Common myeloid progenitor, CD34-positive (primary cell): ENCODE data around the gene RPEL1.

ENCODE experiments used
- CTCF ChIA-PET: fragments of 350-600 bp; sonication (Branson Sonifier 250); formaldehyde crosslinking; loops from one replicate; lab custom pipeline; 2021; ENCODE audit warnings: antibody characterized with exemption; lab: Charles Lee
- POLR2A ChIA-PET: fragments of 350-600 bp; sonication (Branson Sonifier 250); formaldehyde crosslinking; loops from one replicate; lab custom pipeline; 2021; ENCODE audit warnings: antibody characterized with exemption; lab: Charles Lee
- DNase-seq, 3 donors: peaks; one replicate each; pipeline versions ENCODE4 v3.0.0 to v3.0.0-alpha.2; 2013
- H3K27ac ChIP-seq, 2 experiments: 1 replicate in 1 of 2; 2 replicates in 1 of 2; pipeline ENCODE4 v1.7.0; 2013; ENCODE audit warnings: inconsistent platforms in 2 of 2, low read length in 2 of 2, mild to moderate bottlenecking in 2 of 2, low read depth in 1 of 2, moderate library complexity in 1 of 2; ENCODE audit not compliant: severe bottlenecking in 2 of 2, insufficient read depth in 1 of 2, poor library complexity in 1 of 2
- H3K27me3 ChIP-seq, 5 experiments: replicated peaks in 2 of 5; 1 replicate in 3 of 5; 2 replicates in 2 of 5; pipeline versions ENCODE4 v1.6.1 to v1.7.0; 2013; ENCODE audit warnings: low read length in 4 of 5, mild to moderate bottlenecking in 2 of 5, moderate library complexity in 2 of 5, inconsistent platforms in 1 of 5; ENCODE audit not compliant: insufficient read depth in 5 of 5, control insufficient read depth in 4 of 5
- H3K36me3 ChIP-seq, 4 experiments: 1 replicate in 2 of 4; 2 replicates in 2 of 4; pipeline versions ENCODE4 v1.6.1 to v1.7.0; 2013; ENCODE audit warnings: low read length in 3 of 4, control low read depth in 1 of 4, mild to moderate bottlenecking in 1 of 4; ENCODE audit not compliant: control insufficient read depth in 4 of 4, insufficient read depth in 4 of 4
- H3K4me1 ChIP-seq, 4 experiments: 1 replicate in 3 of 4; 2 replicates in 1 of 4; pipeline versions ENCODE4 v1.6.1 to v1.7.1; 2013; ENCODE audit warnings: low read length in 3 of 4, mild to moderate bottlenecking in 3 of 4, control low read depth in 1 of 4, inconsistent platforms in 1 of 4, moderate library complexity in 1 of 4; ENCODE audit not compliant: control insufficient read depth in 4 of 4, insufficient read depth in 4 of 4; ENCODE audit errors: control extremely low read depth in 1 of 4
- H3K4me3 ChIP-seq, 7 experiments: 1 replicate in 4 of 7; 2 replicates in 3 of 7; pipeline versions ENCODE4 v1.5.1 to v1.7.0; 2013; ENCODE audit warnings: mild to moderate bottlenecking in 7 of 7, low read length in 6 of 7, moderate library complexity in 6 of 7, inconsistent platforms in 2 of 7, low read depth in 2 of 7, control low read depth in 1 of 7; ENCODE audit not compliant: insufficient read depth in 4 of 7, control insufficient read depth in 1 of 7; ENCODE audit errors: extremely low read depth in 1 of 7
- H3K9me3 ChIP-seq, 5 experiments: 1 replicate in 4 of 5; 2 replicates in 1 of 5; pipeline versions ENCODE4 v1.6.1 to v1.7.1; 2013; ENCODE audit warnings: low read length in 4 of 5, mild to moderate bottlenecking in 2 of 5, inconsistent platforms in 1 of 5, low read depth in 1 of 5, moderate library complexity in 1 of 5; ENCODE audit not compliant: control insufficient read depth in 4 of 5, insufficient read depth in 2 of 5; ENCODE audit errors: control extremely low read depth in 1 of 5
- WGBS: methylation state at CpG from one replicate; pipeline ENCODE4 v1.1.5; 2013; ENCODE audit not compliant: insufficient coverage; 5-methylcytosine and 5-hydroxymethylcytosine counted together

RPEL1 gene

DNA sequence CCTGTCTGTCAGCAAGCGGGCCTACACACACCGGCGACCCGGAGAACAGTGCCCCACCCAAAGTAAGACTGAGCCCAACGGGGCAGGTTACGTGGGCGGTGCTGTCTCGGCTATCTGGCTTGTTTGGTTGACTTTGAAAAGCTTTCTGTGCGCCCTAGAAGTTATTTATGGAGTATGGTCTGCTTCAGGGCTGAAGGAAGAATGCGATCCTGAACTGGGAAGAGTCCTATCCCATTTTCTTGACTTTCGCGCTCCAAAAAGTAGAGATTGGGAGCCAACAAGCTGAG, 32.8 kb downstream of the RPEL1 start:
- Histone ChIP-seq H3K36me3 (no peaks in the 10 kb centered on the region), H3K27ac (no peak overlapping the region), H3K4me3 (no peak overlapping the region), H3K9me3 (peaks cover 0 to 5% (median 0%) of the 10 kb centered on the region in 5 experiments), H3K27me3 (peaks cover 2 to 78% (median 41%) of the 10 kb centered on the region in 5 experiments), H3K4me1 (peaks cover 0 to 23% (median 20%) of the 10 kb centered on the region in 4 experiments)
- no peak for DNase-seq
- ChIA-PET CTCF (interaction anchor here (0.5 to 1.9 kb wide), 3 partner anchors 12 to 54 kb away, joined by 3 to 7 read pairs (median 5); no protein-coding TSS in a partner anchor), POLR2A (no interaction called here)
- 6% methylated on average over 4 of the region's 12 CpGs for WGBS

DNA sequence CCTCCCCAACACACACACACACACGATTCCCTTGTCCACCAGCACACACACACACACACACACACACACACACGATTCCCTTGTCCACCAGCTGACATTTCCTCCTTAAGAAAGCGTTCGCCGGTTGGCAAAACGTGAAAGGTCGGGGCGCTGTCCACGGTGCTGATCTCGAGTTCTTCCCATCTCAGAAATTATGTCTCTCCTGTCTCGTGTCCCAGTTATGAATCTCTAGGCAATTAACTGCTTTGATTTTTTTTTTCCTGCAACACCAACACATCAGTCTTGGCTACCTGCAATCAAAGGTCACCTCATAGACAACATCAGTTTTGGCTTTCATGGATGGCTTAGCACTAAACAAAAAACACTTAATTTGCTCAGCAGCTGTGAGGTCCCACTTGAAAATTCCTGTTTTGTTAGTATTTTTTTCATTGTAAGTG, 33.2 kb downstream of the RPEL1 start:
- WGBS = 6% methylated on average over 10 of the region's 11 CpGs
- ChIA-PET CTCF (interaction anchor here (0.5 to 1.9 kb wide), 3 partner anchors 12 to 54 kb away, joined by 3 to 7 read pairs (median 5); no protein-coding TSS in a partner anchor), POLR2A (no interaction called here)
- H3K4me1 ChIP-seq = peaks cover 0 to 23% (median 20%) of the 10 kb centered on the region in 4 experiments
- H3K27ac ChIP-seq = no peak overlapping the region
- H3K4me3 ChIP-seq = no peak overlapping the region
- peaks cover 2 to 78% (median 39%) of the 10 kb centered on the region in 5 experiments for H3K27me3 ChIP-seq
- H3K36me3 ChIP-seq = no peaks in the 10 kb centered on the region
- H3K9me3 ChIP-seq = peaks cover 0 to 5% (median 0%) of the 10 kb centered on the region in 5 experiments
- DNase-seq = peak; percentile 46 to 76 (median 74)

DNA sequence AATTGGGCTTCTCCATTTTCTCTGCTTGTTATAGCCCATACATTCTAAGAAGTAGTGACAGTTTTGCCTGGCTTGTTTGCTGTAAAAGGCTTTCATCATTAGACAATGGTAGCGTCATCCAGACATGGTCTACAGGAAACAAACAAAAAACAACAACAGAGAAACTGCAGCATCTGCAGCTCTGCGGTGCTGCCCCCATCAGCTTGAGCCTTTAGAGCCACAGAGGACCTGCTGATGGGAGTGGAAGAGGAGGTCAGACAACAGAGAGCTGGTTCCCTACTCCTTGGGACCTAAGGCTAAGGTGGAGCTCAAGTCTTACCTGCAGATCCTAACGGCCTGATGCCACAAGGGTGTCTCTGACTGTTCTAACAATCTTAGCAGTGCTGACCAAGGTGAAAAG, 34.3 kb downstream of the RPEL1 start:
- Histone ChIP-seq H3K36me3 (no peaks in the 10 kb centered on the region), H3K27me3 (peaks cover 2 to 78% (median 39%) of the 10 kb centered on the region in 5 experiments), H3K4me1 (peaks cover 0 to 23% (median 20%) of the 10 kb centered on the region in 4 experiments), H3K9me3 (peaks cover 0 to 5% (median 0%) of the 10 kb centered on the region in 5 experiments), H3K4me3 (no peak overlapping the region), H3K27ac (no peak overlapping the region)
- WGBS = 78% methylated on average over 2 of the region's 3 CpGs
- DNase-seq = no peak
- ChIA-PET CTCF (interaction anchor here (0.9 to 1.4 kb wide), 2 partner anchors 25 to 35 kb away, joined by 3 read pairs; no protein-coding TSS in a partner anchor), POLR2A (no interaction called here)

DNA sequence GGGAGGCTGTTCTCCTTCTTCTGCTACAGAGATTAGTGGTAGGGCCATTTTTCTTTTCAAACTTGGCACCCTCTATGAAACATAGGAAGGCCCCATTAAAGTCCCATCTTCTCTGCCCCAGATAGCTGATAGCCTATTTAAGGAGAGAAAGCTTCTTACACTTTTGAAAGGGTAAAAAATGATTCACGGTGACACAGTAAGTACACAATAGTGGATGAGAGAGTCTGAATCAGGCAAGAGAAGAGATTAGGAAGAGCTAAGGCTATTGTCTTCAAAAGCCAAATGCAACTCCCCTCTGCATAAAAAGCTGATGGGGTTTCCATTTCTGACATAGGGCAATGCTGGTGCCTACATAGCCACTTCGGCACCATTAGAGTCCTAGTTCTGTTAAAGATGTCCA, 34.8 kb downstream of the RPEL1 start:
- WGBS = 100% methylated on average over 1 of the region's 2 CpGs
- Histone ChIP-seq H3K4me3 (no peak overlapping the region), H3K27ac (no peak overlapping the region), H3K4me1 (peaks cover 0 to 23% (median 20%) of the 10 kb centered on the region in 4 experiments), H3K9me3 (peaks cover 0 to 5% (median 0%) of the 10 kb centered on the region in 5 experiments), H3K36me3 (no peaks in the 10 kb centered on the region), H3K27me3 (peaks cover 2 to 74% (median 39%) of the 10 kb centered on the region in 5 experiments)
- CTCF ChIA-PET = interaction anchor here (0.9 to 1.4 kb wide), 2 partner anchors 25 to 36 kb away, joined by 3 read pairs; no protein-coding TSS in a partner anchor
- DNase-seq = no peak
- POLR2A ChIA-PET = no interaction called here

DNA sequence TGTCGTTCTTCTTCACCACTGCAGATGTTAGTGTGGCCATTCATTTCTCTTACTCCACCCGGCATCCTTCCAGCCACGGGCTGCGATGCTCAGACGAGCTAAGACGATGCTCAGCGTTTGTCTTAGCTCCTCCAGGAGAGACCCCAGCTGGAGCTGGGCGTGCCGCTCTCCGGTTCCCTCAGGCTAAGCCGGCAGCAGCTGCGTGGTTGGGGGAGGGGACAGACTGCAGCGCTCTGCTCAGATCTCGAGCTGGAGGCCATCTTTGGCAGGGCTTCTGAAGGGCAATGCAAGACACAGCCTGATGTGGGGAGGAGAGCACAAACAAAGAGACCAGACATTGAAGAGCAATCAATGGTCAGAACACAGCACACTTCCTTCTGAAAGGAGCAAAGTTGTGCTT, 36.1 kb downstream of the RPEL1 start:
- ChIA-PET CTCF (no interaction called here), POLR2A (no interaction called here)
- Histone ChIP-seq H3K4me3 (no peak overlapping the region), H3K27me3 (peaks cover 2 to 65% (median 36%) of the 10 kb centered on the region in 5 experiments), H3K9me3 (peaks cover 0 to 5% (median 0%) of the 10 kb centered on the region in 5 experiments), H3K36me3 (no peaks in the 10 kb centered on the region), H3K4me1 (peaks cover 0 to 18% (median 16%) of the 10 kb centered on the region in 4 experiments), H3K27ac (no peak overlapping the region)
- DNase-seq = peak in 1 of 3 donors; percentile 9
- 2% methylated on average over 12 of the region's 14 CpGs for WGBS

DNA sequence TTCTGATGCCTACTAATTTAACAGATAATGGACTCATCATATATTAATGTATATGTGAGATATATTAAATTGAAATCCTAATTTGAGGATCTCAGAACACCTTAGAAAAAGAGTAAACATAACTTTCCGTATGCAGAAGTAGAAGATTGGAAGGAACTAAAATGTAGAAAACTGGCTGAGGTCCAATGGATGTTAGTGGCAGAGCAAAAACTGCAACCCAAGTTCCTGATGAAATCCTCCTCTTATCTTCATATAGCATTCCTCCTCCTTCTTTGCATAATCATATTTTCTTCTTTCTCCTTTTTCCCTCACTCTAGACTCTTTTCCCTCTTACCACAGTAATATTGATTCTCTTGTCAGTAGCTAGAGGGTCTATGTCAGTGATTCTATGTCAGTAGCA, 37.3 kb downstream of the RPEL1 start:
- DNase-seq = no peak
- no CpG with 5 or more reads among the region's 1 CpG for WGBS
- CTCF ChIA-PET = no interaction called here
- POLR2A ChIA-PET = no interaction called here
- peaks cover 0 to 6% (median 4%) of the 10 kb centered on the region in 4 experiments for H3K4me1 ChIP-seq
- H3K27me3 ChIP-seq = peaks cover 4 to 60% (median 36%) of the 10 kb centered on the region in 5 experiments
- no peak overlapping the region for H3K4me3 ChIP-seq
- H3K9me3 ChIP-seq = peaks cover 0 to 2% (median 0%) of the 10 kb centered on the region in 5 experiments
- H3K36me3 ChIP-seq = no peaks in the 10 kb centered on the region
- H3K27ac ChIP-seq = no peak overlapping the region

DNA sequence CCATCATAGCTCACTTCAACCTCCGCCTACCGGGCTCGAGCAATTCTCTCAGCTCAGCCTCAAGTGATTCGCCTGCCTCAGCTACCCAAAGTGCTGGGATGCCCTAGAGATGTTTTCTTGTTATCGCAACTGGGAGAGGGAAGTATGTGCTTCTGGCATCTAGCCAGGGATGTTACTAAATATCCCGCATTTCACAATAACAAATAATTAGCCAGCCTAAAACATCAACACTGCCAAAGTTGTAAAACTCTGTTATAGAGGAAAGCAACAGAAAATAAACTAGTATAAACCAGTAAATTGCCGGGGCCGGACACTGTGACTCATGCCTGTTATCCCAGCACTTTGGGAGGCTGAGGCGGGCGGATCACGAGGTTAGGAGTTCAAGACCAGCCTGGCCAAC, 38.5 kb downstream of the RPEL1 start:
- Histone ChIP-seq H3K4me1 (no peaks in the 10 kb centered on the region), H3K9me3 (no peaks in the 10 kb centered on the region), H3K4me3 (no peak overlapping the region), H3K27me3 (peaks cover 10 to 54% (median 30%) of the 10 kb centered on the region in 5 experiments), H3K36me3 (no peaks in the 10 kb centered on the region), H3K27ac (no peak overlapping the region)
- DNase-seq = peak in 1 of 3 donors; percentile 15
- ChIA-PET CTCF (no interaction called here), POLR2A (no interaction called here)
- 89% methylated on average over 5 of the region's 11 CpGs for WGBS
